IMR-90 (cell line): ENCODE results near the gene CAB39. TPM values are rescaled to one million over a fixed set of nuclear protein-coding genes. Genes with fewer than 3 reads are reported as not detected.

Experiments
- ATAC-seq: fragments of 200-7000 bp; cut with Tn5 transposase; 2 replicates; pipeline ENCODE4 v1.9.1; 2020; ENCODE audit warnings: low read depth, mild to moderate bottlenecking, moderate library complexity
- BruUV-seq: library from RNA; stranded (reverse); fragments of 400-500 nt; replicated peaks from 2 replicates; lab custom pipeline; 2021; lab: Mats Ljungman, UMichigan
- CTCF ChIA-PET: fragments of 300-600 bp; formaldehyde crosslinking; extraction: SDS; loops from one replicate; lab custom pipeline; 2021; ENCODE audit warnings: antibody characterized with exemption; lab: Yijun Ruan, JAX
- POLR2A ChIA-PET: fragments of 300-600 bp; sonication (Branson Sonifier 250); formaldehyde crosslinking; loops from one replicate; lab custom pipeline; 2022; ENCODE audit warnings: antibody characterized with exemption; ENCODE audit not compliant: unreplicated experiment; lab: Charles Lee
- DNase-seq: peaks from one replicate; pipeline ENCODE4 v3.0.0; 2013
- H2AFZ ChIP-seq: replicated peaks from 2 replicates; pipeline ENCODE3; 2013; ENCODE audit warnings: low read length, mild to moderate bottlenecking; ENCODE audit not compliant: poor library complexity
- H2AK5ac ChIP-seq: 2 replicates; pipeline ENCODE4 v1.6.1; 2013; ENCODE audit warnings: low read depth, low read length, inconsistent platforms
- H2AK9ac ChIP-seq: replicated peaks from 2 replicates; pipeline ENCODE3; 2013; ENCODE audit warnings: mild to moderate bottlenecking, low read depth, low read length, moderate library complexity; ENCODE audit not compliant: poor library complexity
- H2BK120ac ChIP-seq: 2 replicates; pipeline ENCODE4 v1.6.1; 2013; ENCODE audit warnings: low read depth, low read length, inconsistent platforms
- H2BK15ac ChIP-seq: 3 replicates; pipeline ENCODE4 v1.6.1; 2013; ENCODE audit warnings: low read depth, low read length, inconsistent platforms
- H2BK20ac ChIP-seq: 2 replicates; pipeline ENCODE4 v1.6.1; 2013; ENCODE audit warnings: low read depth, mild to moderate bottlenecking, inconsistent platforms, low read length, moderate library complexity
- H2BK5ac ChIP-seq: 2 replicates; pipeline ENCODE4 v1.6.1; 2013; ENCODE audit warnings: mild to moderate bottlenecking, low read depth, low read length, inconsistent platforms; ENCODE audit not compliant: poor library complexity, severe bottlenecking
- H3K14ac ChIP-seq: replicated peaks from 2 replicates; pipeline ENCODE4 v1.6.1; 2013; ENCODE audit warnings: low read depth, low read length, inconsistent platforms
- H3K18ac ChIP-seq: 2 replicates; pipeline ENCODE4 v1.6.1; 2013; ENCODE audit warnings: low read depth, low read length, control low read depth
- H3K23ac ChIP-seq: 2 replicates; pipeline ENCODE4 v1.6.1; 2013; ENCODE audit warnings: low read depth, low read length, inconsistent platforms
- H3K27ac ChIP-seq: 2 replicates; pipeline ENCODE4 v1.5.1; 2013; ENCODE audit warnings: mild to moderate bottlenecking, control low read depth, low read length; ENCODE audit not compliant: insufficient read depth
- H3K27me3 ChIP-seq: 2 replicates; pipeline ENCODE4 v1.6.1; 2013; ENCODE audit warnings: low read length; ENCODE audit not compliant: control insufficient read depth, insufficient read depth
- H3K36me3 ChIP-seq: 2 replicates; pipeline ENCODE4 v1.6.1; 2013; ENCODE audit warnings: low read length, mixed read lengths; ENCODE audit not compliant: control insufficient read depth, insufficient read depth
- H3K4ac ChIP-seq: 2 replicates; pipeline ENCODE4 v1.6.1; 2013; ENCODE audit warnings: low read depth, low read length, inconsistent platforms
- H3K4me1 ChIP-seq: 2 replicates; pipeline ENCODE4 v1.6.1; 2013; ENCODE audit warnings: low read length, mixed read lengths; ENCODE audit not compliant: control insufficient read depth, insufficient read depth
- H3K4me2 ChIP-seq: 2 replicates; pipeline ENCODE4 v1.6.1; 2013; ENCODE audit warnings: low read depth, mild to moderate bottlenecking, control low read depth, low read length, moderate library complexity
- H3K4me3 ChIP-seq: 2 replicates; pipeline ENCODE4 v1.5.1; 2013; ENCODE audit warnings: low read depth, mild to moderate bottlenecking, control low read depth, low read length, moderate library complexity; ENCODE audit not compliant: insufficient read depth
- H3K56ac ChIP-seq: 2 replicates; pipeline ENCODE4 v1.6.1; 2013; ENCODE audit warnings: low read length, inconsistent platforms; ENCODE audit not compliant: insufficient read depth; ENCODE audit errors: extremely low read depth
- H3K79me1 ChIP-seq, 2 experiments: 2 replicates each; pipeline ENCODE4 v1.6.1; 2013; ENCODE audit warnings: low read length in 2 of 2, inconsistent platforms in 1 of 2, low read depth in 1 of 2
- H3K9ac ChIP-seq: 2 replicates; pipeline ENCODE4 v1.6.1; 2013; ENCODE audit warnings: low read depth, low read length, control low read depth
- H3K9me1 ChIP-seq: 2 replicates; pipeline ENCODE4 v1.6.1; 2013; ENCODE audit warnings: low read length, inconsistent platforms; ENCODE audit not compliant: insufficient read depth
- H3K9me3 ChIP-seq: 2 replicates; pipeline ENCODE4 v1.6.1; 2013; ENCODE audit warnings: low read length; ENCODE audit not compliant: control insufficient read depth, insufficient read depth
- H4K20me1 ChIP-seq: 2 replicates; pipeline ENCODE4 v1.6.1; 2013; ENCODE audit warnings: low read length, inconsistent platforms; ENCODE audit not compliant: insufficient read depth
- H4K5ac ChIP-seq: 2 replicates; pipeline ENCODE4 v1.6.1; 2013; ENCODE audit warnings: mild to moderate bottlenecking, low read depth, low read length, control low read depth
- H4K8ac ChIP-seq, 2 experiments: 2 replicates each; pipeline ENCODE4 v1.6.1; 2013; ENCODE audit warnings: low read depth in 2 of 2, low read length in 2 of 2, control low read depth in 1 of 2, inconsistent platforms in 1 of 2
- H4K91ac ChIP-seq: 2 replicates; pipeline ENCODE4 v1.6.1; 2013; ENCODE audit warnings: low read depth, low read length, inconsistent platforms; ENCODE audit not compliant: insufficient read depth
- MAZ ChIP-seq: IDR thresholded peaks from 2 replicates; pipeline ENCODE4 v1.6.1; 2012; ENCODE audit warnings: low read depth, mild to moderate bottlenecking, low read length, improper control_type of control experiment, moderate library complexity, borderline replicate concordance
- SMC3 ChIP-seq: fragments of 150-350 bp; IDR thresholded peaks from 2 replicates; pipeline ENCODE4 v1.6.1; 2016; ENCODE audit warnings: low read depth, mild to moderate bottlenecking, antibody characterized with exemption, low read length, moderate library complexity
- WGBS, 2 experiments: methylation state at CpG; one replicate each; pipeline versions ENCODE4 v1.1.5 to v1.1.7; 2013; ENCODE audit warnings: missing lambda C conversion rate in 2 of 2; ENCODE audit not compliant: insufficient read length in 1 of 2; ENCODE audit errors: extremely low coverage in 2 of 2; 5-methylcytosine and 5-hydroxymethylcytosine counted together
- dilution Hi-C: fragments of 300-500 bp; cut with HindIII; formaldehyde crosslinking; loops from one replicate; pipeline ENCODE4 v1.14.3; 2018; ENCODE audit warnings: low sequenced_read_pairs; ENCODE audit not compliant: unreplicated experiment
- in situ Hi-C: fragments of 300-500 bp; cut with MboI; formaldehyde crosslinking; loops from 3 replicates; pipeline ENCODE4 v1.14.3; 2019; ENCODE audit warnings: low sequenced_read_pairs, inconsistent platforms, mixed read lengths
- intact Hi-C: fragments of 100-400 bp; cut with micrococcal nuclease; formaldehyde crosslinking; loops from 2 replicates; pipeline ENCODE4 v1.10.0; 2022
- polyA plus RNA-seq, 3 experiments: library from polyadenylated mRNA; depleted of rRNA; stranded (reverse); fragments of >200 nt; gene quantifications; 2 replicates each; pipeline ENCODE4 v1.2.3, GENCODE V29; 2012; ENCODE audit warnings: low replicate concordance in 1 of 3
- total RNA-seq: library from RNA; depleted of rRNA; stranded (reverse); fragments of >200 nt; gene quantifications from 2 replicates; pipeline ENCODE4 v1.2.3, GENCODE V29; 2012

Gene CAB39
- total and polyA plus RNA-seq, 2 of the 4 experiments (the other 2 are of a cell fraction): 38.2 to 71.7 TPM

DNA sequence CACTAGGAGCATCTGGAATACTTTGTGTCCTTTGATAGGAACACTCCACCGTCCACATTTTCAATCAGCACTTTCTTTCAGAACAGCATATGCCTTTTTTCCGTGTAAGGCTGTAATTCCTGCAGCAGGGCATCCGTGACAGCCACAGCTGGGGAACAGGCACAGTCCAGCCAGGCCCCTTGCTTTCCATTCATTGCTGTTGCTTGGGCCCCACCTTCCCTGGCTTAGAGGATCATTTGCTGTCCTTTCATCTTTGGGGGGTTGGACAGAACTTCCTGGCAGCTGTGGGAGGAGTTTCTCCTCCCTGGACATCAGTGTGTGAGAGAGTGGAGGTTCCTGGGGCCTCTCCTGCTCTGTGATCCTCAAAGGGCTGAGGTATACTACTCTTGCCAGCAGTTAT, 102.4 kb downstream of the CAB39 start:
- Histone ChIP-seq H2AK5ac (no peak overlapping the region), H3K79me1 (peaks cover 30 to 35% of the 10 kb centered on the region in 2 experiments), H3K27ac (no peak overlapping the region), H2BK120ac (no peak overlapping the region), H3K9me1 (peaks cover 4% of the 10 kb centered on the region; the same call in 1 of the 2 replicates), H3K4me2 (no peak overlapping the region), H3K23ac (no peak overlapping the region), H3K4ac (no peak overlapping the region), H2AK9ac (no peak overlapping the region), H3K4me3 (no peak overlapping the region), H4K91ac (no peak overlapping the region), H2BK5ac (no peak overlapping the region), H3K9ac (no peak overlapping the region), H3K9me3 (no peaks in the 10 kb centered on the region), H3K18ac (no peak overlapping the region), H4K8ac (no peak overlapping the region), H2BK20ac (no peak overlapping the region), H2BK15ac (no peak overlapping the region), H3K27me3 (no peaks in the 10 kb centered on the region), H3K4me1 (peaks cover 6% of the 10 kb centered on the region), H2AFZ (no peak overlapping the region), H4K5ac (no peak overlapping the region), H3K14ac (no peak overlapping the region), H3K56ac (no peak overlapping the region), H3K36me3 (peaks cover 39% of the 10 kb centered on the region), H4K20me1 (peaks cover 5% of the 10 kb centered on the region; the same call in 1 of the 2 replicates)
- POLR2A ChIA-PET: no interaction called here
- DNase-seq: no peak
- dilution Hi-C loops: no loop called here
- intact Hi-C loops: no loop called here
- CTCF ChIA-PET: no interaction called here
- no CpG with 5 or more reads among the region's 3 CpGs for WGBS, 2 experiments
- in situ Hi-C loops: loop anchor here (25.0 kb wide), 3 partner anchors 403 to 803 kb away; partner anchors contain the start of genes SP100 and SP110
- TF ChIP-seq SMC3 (no peak), MAZ (no peak)
- no peak for ATAC-seq
- no TSS peak for BruUV-seq
